GM19193 (cell line): Measurements from ENCODE around the gene SP140.

Source experiments
- POLR2A ChIP-seq: IDR thresholded peaks from 4 replicates; pipeline ENCODE4 v1.6.1; 2011; ENCODE audit not compliant: insufficient read depth, insufficient read length; ENCODE audit errors: extremely low read depth

The SP140 gene

GRCh38 chr2:230256733-230257332 lies 31.3 kb downstream of the SP140 start:
- TF ChIP-seq POLR2A, result no peak

- TF ChIP-seq POLR2A, result no peak
Observed at GRCh38 chr2:230258483-230258882, 32.9 kb downstream of the SP140 start.

GRCh38 chr2:230262246-230262645 lies 36.7 kb downstream of the SP140 start:
- TF ChIP-seq POLR2A, result no peak

GRCh38 chr2:230266638-230267037 lies 41.1 kb downstream of the SP140 start:
- no peak for TF ChIP-seq POLR2A

- TF ChIP-seq POLR2A, result no peak
Observed at GRCh38 chr2:230267059-230267458, 41.5 kb downstream of the SP140 start.

GRCh38 chr2:230267556-230267955 lies 42.0 kb downstream of the SP140 start:
- TF ChIP-seq POLR2A, result no peak

- TF ChIP-seq POLR2A, result no peak
Observed at GRCh38 chr2:230268606-230269243, 43.2 kb downstream of the SP140 start.

GRCh38 chr2:230269715-230270114 lies 44.2 kb downstream of the SP140 start:
- TF ChIP-seq POLR2A, result no peak

- TF ChIP-seq POLR2A, result no peak
Observed at GRCh38 chr2:230282936-230283335, 57.4 kb downstream of the SP140 start.

- no peak for TF ChIP-seq POLR2A
Observed at GRCh38 chr2:230286048-230286447, 60.5 kb downstream of the SP140 start.

- no peak for TF ChIP-seq POLR2A
Observed at GRCh38 chr2:230295192-230295591, 69.7 kb downstream of the SP140 start.

GRCh38 chr2:230296917-230297316 lies 71.4 kb downstream of the SP140 start:
- no peak for TF ChIP-seq POLR2A

GRCh38 chr2:230299618-230300017 lies 74.1 kb downstream of the SP140 start:
- TF ChIP-seq POLR2A, result no peak

GRCh38 chr2:230305416-230306275 lies 80.1 kb downstream of the SP140 start:
- no peak for TF ChIP-seq POLR2A

GRCh38 chr2:230306474-230306873 lies 80.9 kb downstream of the SP140 start:
- no peak for TF ChIP-seq POLR2A

GRCh38 chr2:230307485-230307884 lies 81.9 kb downstream of the SP140 start:
- TF ChIP-seq POLR2A, result no peak

GRCh38 chr2:230308402-230309000 lies 83.0 kb downstream of the SP140 start:
- TF ChIP-seq POLR2A, result no peak
